HG03469 (cell line): ENCODE results near the gene SHISA4.
"Not testable (repeated sequence)": the region's sequence is repeated elsewhere in the genome, so short reads cannot be mapped to it uniquely, and the experiment has no call there.

ENCODE experiments used
- ATAC-seq: cut with Tn5 transposase; IDR thresholded peaks from one replicate; pipeline ENCODE4 v1.9.1; 2021; ENCODE audit warnings: mild to moderate bottlenecking, moderate library complexity, moderate number of reproducible peaks; ENCODE audit not compliant: unreplicated experiment

The SHISA4 gene, protein sequence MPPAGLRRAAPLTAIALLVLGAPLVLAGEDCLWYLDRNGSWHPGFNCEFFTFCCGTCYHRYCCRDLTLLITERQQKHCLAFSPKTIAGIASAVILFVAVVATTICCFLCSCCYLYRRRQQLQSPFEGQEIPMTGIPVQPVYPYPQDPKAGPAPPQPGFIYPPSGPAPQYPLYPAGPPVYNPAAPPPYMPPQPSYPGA

DNA sequence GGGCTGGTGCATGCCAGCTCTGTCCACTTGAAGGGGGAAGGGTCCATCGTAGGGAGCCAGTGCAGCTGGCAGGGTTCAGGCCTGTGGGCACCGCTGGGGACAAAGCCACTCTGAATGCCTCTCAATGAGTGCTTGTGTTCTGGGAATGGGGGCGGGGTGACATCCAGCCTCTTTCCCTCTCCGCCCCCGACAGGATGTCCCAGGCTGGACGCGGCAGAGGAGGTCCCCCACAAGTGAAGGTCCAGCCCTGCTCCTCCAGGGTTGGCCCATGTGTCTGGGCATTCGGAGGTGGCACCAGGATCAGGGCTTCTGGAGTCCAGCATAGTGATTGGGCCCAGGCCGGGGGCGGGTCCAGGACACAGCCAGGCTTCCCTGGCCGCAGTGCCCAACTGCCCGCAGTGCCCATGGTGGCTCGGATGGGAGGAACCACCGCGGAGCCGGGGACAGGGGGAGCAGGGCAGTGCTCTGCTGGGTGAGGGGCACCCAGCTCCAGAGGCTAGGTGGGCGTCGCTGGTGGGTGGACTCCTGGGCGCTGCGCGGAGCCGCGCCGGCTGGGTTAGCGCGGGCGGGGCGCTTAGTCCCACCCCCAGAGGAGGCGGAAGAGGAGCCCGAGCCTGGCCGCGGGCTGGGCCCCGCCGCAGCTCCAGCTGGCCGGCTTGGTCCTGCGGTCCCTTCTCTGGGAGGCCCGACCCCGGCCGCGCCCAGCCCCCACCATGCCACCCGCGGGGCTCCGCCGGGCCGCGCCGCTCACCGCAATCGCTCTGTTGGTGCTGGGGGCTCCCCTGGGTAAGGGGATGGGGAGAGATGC, at the start of gene SHISA4:
Gene SHISA4, plus strand, starts transcription at position 617 of the 808 bp plus-strand sequence. Its CDS starts 97 bp downstream, at position 714.
- no peak for ATAC-seq

DNA sequence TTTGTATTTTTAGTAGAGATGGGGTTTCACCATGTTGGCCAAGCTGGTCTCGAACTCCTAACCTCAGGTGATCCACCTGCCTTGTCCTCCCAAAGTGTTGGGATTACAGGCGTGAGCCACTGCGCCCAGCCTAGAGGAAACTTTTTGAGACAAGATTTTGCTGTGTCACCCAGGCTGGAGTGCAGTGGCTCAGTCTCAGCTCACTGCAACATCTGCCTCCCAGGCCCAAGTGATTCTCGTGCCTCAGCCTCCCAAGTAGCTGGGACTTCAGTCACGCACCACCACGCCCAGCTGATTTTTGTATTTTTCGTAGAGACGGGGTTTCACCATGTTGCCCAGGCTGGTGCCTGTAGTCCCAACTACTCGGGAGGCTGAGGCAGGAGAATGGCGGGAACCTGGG, 49.6 kb upstream of the SHISA4 start:
- not testable (repeated sequence) for ATAC-seq

DNA sequence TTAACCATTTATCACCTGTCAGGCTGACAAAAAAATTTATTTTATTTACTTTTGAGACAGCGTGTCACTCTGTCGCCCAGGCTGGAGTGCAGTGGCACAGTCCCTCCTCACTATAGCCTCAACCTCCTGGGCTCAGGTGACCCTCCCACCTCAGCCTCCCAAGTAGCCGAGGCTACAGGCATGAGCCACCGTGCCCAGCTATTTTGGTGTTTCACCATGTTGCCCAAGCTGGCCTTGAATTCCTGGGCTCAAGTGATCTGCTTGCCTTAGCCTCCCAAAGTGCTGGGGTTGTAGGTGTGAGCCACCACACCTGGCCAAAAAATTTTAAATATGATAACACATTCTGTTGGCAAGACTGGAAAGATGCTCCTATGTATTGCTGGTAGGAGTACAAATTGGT, 48.6 kb upstream of the SHISA4 start:
- no peak for ATAC-seq

DNA sequence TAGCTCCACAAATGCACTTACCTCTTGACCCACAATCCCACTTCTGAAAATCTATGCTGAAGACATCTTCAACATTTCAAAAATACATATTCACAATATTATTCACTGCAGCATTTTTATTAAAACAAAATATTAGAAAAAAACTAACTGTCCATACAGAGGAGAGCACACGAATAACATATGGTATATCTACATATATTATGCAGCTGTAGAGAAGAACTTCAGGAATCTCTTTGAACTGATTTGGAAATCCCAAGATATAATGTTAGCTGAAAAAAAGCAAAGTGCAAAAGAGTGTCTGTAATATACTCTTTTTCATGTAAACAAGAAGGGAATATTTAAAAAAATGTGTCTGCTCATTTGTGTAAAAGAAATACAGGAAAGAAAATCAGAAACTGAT, 48.2 kb upstream of the SHISA4 start:
- ATAC-seq = no peak

GRCh38 chr1:201841265-201841912, 47.3 kb upstream of the SHISA4 start:
- ATAC-seq = no peak

DNA sequence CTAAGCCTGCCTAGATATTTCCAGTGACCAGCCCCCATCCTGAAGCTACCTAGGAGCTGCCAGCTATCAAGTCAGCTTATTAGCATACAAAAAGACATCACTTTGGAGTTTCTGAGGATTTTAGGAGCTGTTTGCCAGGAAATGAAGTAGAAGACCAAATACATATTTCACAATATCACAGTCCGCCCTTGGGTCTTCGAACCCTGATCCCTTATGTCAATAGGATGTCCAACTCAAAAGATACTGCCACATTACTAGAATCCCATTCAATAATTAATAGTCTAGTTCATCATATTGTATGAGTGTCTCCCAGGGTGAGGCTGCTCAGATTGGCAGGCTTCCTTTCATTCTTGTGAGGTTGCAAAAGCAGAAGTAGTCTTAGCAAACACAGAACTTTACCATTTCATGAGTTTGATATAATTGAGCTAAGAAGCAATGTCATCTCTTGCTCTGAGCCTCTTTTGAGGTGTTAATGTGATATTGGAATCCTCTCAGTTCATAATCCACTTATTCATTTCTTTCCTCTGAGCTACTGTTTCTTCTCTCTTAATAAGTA, 46.1 kb upstream of the SHISA4 start:
- ATAC-seq = no peak

- no peak for ATAC-seq
Measured at GRCh38 chr1:201845331-201846083, 43.2 kb upstream of the SHISA4 start.

GRCh38 chr1:201847150-201847549, 41.5 kb upstream of the SHISA4 start:
- ATAC-seq = no peak

- no peak for ATAC-seq
Measured at GRCh38 chr1:201848230-201848629, 40.5 kb upstream of the SHISA4 start.

DNA sequence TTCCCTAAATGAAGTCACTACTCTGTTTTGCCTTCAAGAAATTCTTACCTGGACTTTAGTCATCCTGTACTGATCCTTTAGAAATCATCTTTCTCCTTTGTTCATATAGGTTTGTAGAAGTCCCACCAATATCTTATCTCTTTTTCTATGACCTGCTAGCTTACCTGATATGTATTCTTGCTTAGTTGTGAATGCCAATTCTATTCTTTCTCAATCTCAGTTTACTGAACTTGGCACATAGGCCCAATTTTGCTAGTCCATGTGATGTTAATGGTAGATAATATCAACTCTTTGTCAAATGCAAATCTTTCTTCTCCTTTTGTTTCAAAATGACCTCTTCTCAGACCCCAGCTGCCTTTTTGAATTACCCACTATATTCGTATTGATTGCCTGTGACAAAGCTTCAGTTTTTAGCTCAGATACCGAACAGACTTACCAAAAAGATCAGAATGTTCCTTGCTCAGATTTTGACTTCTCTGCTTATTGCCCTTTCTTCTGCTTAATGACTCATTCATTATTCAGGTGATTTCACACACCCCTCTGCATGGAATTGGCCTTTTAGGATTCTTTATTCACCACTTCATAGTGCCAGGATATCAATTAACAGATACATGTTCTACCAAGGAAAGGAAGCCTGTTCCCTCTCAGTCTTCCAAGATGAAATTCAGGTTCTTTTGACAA, 39.2 kb upstream of the SHISA4 start:
- no peak for ATAC-seq

GRCh38 chr1:201850053-201850397, 38.7 kb upstream of the SHISA4 start:
- no peak for ATAC-seq

GRCh38 chr1:201851949-201852348, 36.7 kb upstream of the SHISA4 start:
- no peak for ATAC-seq

DNA sequence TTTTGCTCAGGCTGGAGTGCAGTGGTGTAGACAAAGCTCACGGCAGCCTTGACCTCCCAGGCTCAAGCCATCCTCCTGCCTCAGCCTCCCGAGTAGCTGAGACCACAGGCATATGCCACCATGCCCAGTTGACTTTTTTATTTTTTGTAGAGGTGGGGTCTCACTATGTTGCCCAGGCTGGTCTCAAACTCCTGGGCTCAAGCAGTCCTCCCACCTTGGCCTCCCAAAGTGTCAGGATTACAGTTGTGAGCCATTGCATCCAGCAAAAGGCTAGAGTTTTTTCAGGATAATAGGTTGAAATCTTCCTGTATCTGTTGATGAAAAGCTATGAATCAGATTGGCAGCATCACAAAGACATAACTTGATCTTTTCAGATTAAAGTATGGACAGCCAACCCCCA, 32.0 kb upstream of the SHISA4 start:
- ATAC-seq = not testable (repeated sequence)

DNA sequence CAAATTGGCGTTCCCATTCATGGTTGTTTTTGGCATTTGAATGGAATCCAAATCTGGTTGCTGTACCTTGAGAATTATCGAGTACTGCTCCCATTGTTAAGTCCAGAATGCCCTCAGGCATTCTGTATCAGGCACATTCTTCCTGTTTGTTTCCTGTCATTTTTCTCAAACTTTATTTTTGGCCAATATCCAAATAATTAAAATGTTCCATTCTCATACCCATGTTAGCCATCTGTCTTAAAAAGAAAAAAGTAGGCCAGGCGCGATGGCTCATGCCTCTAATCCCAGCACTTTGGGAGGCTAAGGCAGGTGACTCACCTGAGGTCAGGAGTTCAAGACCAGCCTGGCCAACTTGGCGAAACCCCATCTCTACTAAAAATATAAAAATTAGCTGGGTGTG, 29.3 kb upstream of the SHISA4 start:
- ATAC-seq = no peak

DNA sequence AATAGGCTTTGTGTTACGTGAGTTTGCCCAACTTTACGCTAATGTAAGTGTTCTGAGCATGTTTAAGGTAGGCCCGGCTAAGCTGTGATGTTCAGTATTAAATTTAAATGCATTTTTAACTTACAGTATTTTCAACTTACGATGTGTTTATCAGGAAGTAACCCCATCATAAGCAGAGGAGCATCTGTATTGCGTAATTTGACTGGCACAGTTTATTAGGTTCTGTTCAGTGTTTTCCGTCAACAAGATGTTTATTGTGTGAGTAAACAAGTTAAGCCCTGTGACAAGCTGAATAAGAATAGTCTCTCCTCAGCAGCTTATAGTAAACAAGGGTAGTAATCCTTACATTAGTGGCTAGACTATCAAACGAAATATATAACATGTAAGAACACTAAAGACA, 27.2 kb upstream of the SHISA4 start:
- no peak for ATAC-seq

GRCh38 chr1:201870397-201870796, 18.3 kb upstream of the SHISA4 start:
- no peak for ATAC-seq

DNA sequence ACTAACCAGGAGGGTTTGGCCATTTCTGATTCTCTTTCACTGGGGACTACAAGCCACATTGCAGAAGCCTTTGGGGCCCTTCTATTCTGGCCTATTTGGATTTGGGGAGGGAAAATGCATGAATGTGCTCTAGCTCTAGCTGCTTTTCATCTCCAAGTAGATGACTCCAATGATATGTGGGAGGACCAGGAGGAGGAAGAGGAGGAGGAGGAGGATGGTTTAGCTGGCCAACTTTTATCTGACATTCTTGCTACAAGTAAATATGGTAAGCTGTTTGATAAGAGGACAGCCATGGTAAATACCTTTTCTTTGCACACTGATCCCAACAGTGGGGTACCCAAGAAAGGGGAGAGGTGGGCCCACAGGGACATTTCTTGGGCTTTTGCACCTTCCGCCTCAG, 14.0 kb upstream of the SHISA4 start:
- ATAC-seq = no peak

DNA sequence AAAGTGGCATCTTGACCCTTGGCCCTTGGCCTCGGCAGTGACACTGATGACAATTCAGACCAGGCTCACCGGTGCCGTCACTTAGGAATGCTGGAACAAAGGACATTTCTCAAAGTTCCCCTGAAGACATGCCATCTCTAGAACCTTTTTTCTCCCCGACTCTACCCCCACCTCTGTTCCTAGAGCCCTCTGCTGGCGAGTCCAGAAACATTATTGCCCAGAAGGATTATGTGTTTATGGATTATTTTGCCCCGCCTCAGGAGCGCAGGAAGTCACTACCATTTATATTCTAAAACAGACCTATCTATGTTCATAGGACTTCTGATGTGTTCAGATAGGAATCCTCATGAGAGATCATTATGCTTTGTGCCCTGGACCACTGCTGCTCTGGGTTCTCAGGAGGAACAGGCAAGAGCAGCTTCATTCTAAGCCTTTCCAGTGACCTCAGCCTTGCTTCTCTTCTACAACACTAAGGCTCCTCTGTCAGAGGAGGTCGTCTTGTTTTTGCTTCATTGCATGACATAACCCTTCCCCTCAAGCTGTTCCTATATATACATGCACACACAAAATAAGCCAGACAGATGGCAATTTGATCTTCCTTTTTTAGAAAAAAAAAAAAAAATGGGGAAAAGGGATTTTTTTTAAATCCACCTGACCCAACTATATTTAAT, 12.4 kb upstream of the SHISA4 start:
- ATAC-seq = no peak

GRCh38 chr1:201877877-201878401, 10.8 kb upstream of the SHISA4 start:
- ATAC-seq = no peak
